ENCODE results near the gene INSR.

Gene INSR

GRCh38 chr19:7293762-7294557 is at the start of gene INSR (continued):
- TF ChIP-seq ZNF629 (tag by site-specific recombination; IDR thresholded peaks at IDR 0.05) (peak; percentile 10; the same call in 1 of the 2 replicates), ZBTB26 (tag by site-specific recombination; optimal IDR thresholded peaks at IDR 0.05) (peak; percentile 46)

GRCh38 chr19:7342143-7342542 is 47.9 kb upstream of the INSR start:
- POLR2A ChIA-PET, result no interaction called here
- H3K27ac ChIP-seq (ENCODE audit: extremely low read depth, low read depth, low read length), result no peak overlapping the region

GRCh38 chr19:7340959-7341837 is 47.0 kb upstream of the INSR start:
- H3K27ac ChIP-seq (ENCODE audit: extremely low read depth, low read depth, low read length), result no peak overlapping the region
- POLR2A ChIA-PET, result interaction anchor here (1.0 kb wide), 1 partner anchor 242 kb away, joined by 3 read pairs; no protein-coding TSS in a partner anchor
- TF ChIP-seq SETDB1 (IDR thresholded peaks at IDR 0.05; ENCODE audit: insufficient read length, low read length) (no peak), FEZF1 (tag by site-specific recombination; IDR thresholded peaks at IDR 0.05) (no peak), ZNF280D (tag by site-specific recombination; IDR thresholded peaks at IDR 0.05) (no peak), ZNF341 (tag by site-specific recombination; IDR thresholded peaks at IDR 0.05; ENCODE audit: low read depth) (no peak), ZNF335 (tag by site-specific recombination; conservative IDR thresholded peaks at IDR 0.05) (0 out of 2 replicates have a peak, but pooled peaks have one; percentile 19), GLIS1 (tag by site-specific recombination; IDR thresholded peaks at IDR 0.05) (no peak), ZNF138 (tag by site-specific recombination; IDR thresholded peaks at IDR 0.05; ENCODE audit: borderline replicate concordance) (no peak), KLF8 (tag by site-specific recombination; IDR thresholded peaks at IDR 0.05) (no peak), ZNF747 (tag by site-specific recombination; IDR thresholded peaks at IDR 0.05) (no peak), SCRT2 (tag by site-specific recombination; IDR thresholded peaks at IDR 0.05) (no peak), PRDM1 (tag by site-specific recombination; IDR thresholded peaks at IDR 0.05) (no peak), ZNF654 (tag by site-specific recombination; IDR thresholded peaks at IDR 0.05; ENCODE audit: low read depth) (peak; percentile 95), CTCF (tag by site-specific recombination; IDR thresholded peaks at IDR 0.05) (peak; percentile 88), ZBTB49 (tag by site-specific recombination; IDR thresholded peaks at IDR 0.05; ENCODE audit: low read depth) (no peak), ZNF394 (tag by site-specific recombination; IDR thresholded peaks at IDR 0.05; ENCODE audit: borderline replicate concordance) (0 out of 2 replicates have a peak, but pooled peaks have one; percentile 13), ZNF555 (tag by site-specific recombination; conservative IDR thresholded peaks at IDR 0.05) (no peak), ZNF544 (tag by site-specific recombination; IDR thresholded peaks at IDR 0.05) (no peak), ZNF175 (tag by site-specific recombination; IDR thresholded peaks at IDR 0.05) (no peak), ZNF391 (tag by site-specific recombination; IDR thresholded peaks at IDR 0.05; ENCODE audit: borderline replicate concordance, low read depth) (0 out of 2 replicates have a peak, but pooled peaks have one; percentile 42)

More at GRCh38 chr19:7342143-7342542, 47.9 kb upstream of the INSR start:
- CTCF ChIA-PET, result interaction anchor here (0.7 to 4.2 kb wide), 6 partner anchors 12 to 368 kb away, joined by 3 to 70 read pairs (median 6); no protein-coding TSS in a partner anchor
- H3K4me1 ChIP-seq (ENCODE audit: control insufficient read depth, insufficient read depth, low read length), result no peaks in the 10 kb centered on the region
- no peaks in the 10 kb centered on the region for H3K9me3 ChIP-seq (ENCODE audit: control insufficient read depth, insufficient read depth, low read depth, low read length)
- H3K4me3 ChIP-seq (ENCODE audit: low read depth, low read length), result no peak overlapping the region
- no peak for TF ChIP-seq RBAK (tag by site-specific recombination; IDR thresholded peaks at IDR 0.05)
- no peak for TF ChIP-seq ZBTB48 (tag by site-specific recombination; IDR thresholded peaks at IDR 0.05)
- TF ChIP-seq SCRT2 (tag by site-specific recombination; IDR thresholded peaks at IDR 0.05), result no peak
- no peaks in the 10 kb centered on the region for H3K36me3 ChIP-seq (ENCODE audit: control insufficient read depth in 2 of 2, insufficient read depth in 1 of 2, low read length in 2 of 2)

More at GRCh38 chr19:7340959-7341837, 47.0 kb upstream of the INSR start:
- Histone ChIP-seq H3K9me3 (ENCODE audit: control insufficient read depth, insufficient read depth, low read depth, low read length) (no peaks in the 10 kb centered on the region), H3K4me3 (ENCODE audit: low read depth, low read length) (no peak overlapping the region), H3K36me3 (ENCODE audit: control insufficient read depth in 2 of 2, insufficient read depth in 1 of 2, low read length in 2 of 2) (no peaks in the 10 kb centered on the region), H3K4me1 (ENCODE audit: control insufficient read depth, insufficient read depth, low read length) (no peaks in the 10 kb centered on the region)
- CTCF ChIA-PET, result interaction anchor here (0.6 to 4.2 kb wide), 31 partner anchors 9 to 1242 kb away, joined by 3 to 70 read pairs (median 3); no protein-coding TSS in a partner anchor
